ENCODE results near the gene OR2T8. TPM values are rescaled to one million over a fixed set of nuclear protein-coding genes. Genes with fewer than 3 reads are reported as not detected.

The OR2T8 gene
- under 1 TPM in 2 of 10 donors, not detected in 8; 0.19 to 0.27 TPM for polyA plus RNA-seq (ENCODE audit: insufficient read length in 10 of 10)
- long read RNA-seq, donor 1: 0 reads
- long read RNA-seq, donor 2: 0 reads
- long read RNA-seq, donor 3: 0 reads
- long read RNA-seq, donor 4: 0 reads
- long read RNA-seq, donor 5: 0 reads
- long read RNA-seq, donor 6: 0 reads
- long read RNA-seq, donor 7: 0 reads
- long read RNA-seq, donor 8: 0 reads
- long read RNA-seq, donor 9: 0 reads

- no peak for DNase-seq
Observed at GRCh38 chr1:247919952-247920351, at the start of gene OR2T8. OR2T8 (plus strand) TSS chr1:247920252; CDS start chr1:247921018, 766 bp downstream.

GRCh38 chr1:247883346-247883745, 36.7 kb upstream of the OR2T8 start:
- no peak for DNase-seq

- no peak for DNase-seq
Observed at GRCh38 chr1:247884797-247885413, 35.1 kb upstream of the OR2T8 start.

GRCh38 chr1:247895163-247895637, 24.9 kb upstream of the OR2T8 start, which contains the start of gene OR2W3:
OR2W3 (plus strand) TSS chr1:247895587; CDS start chr1:247895587, 0 bp downstream.
- no peak for DNase-seq

- DNase-seq: no peak
Observed at GRCh38 chr1:247895976-247896375, 24.1 kb upstream of the OR2T8 start.

- no peak for DNase-seq
Observed at GRCh38 chr1:247904122-247904521, 15.9 kb upstream of the OR2T8 start.

- no peak for DNase-seq
Observed at GRCh38 chr1:247905181-247905580, 14.9 kb upstream of the OR2T8 start.

- DNase-seq: no peak
Observed at GRCh38 chr1:247905910-247906503, 14.0 kb upstream of the OR2T8 start.

- DNase-seq: peak in 1 of 3 donors; percentile 1
Observed at GRCh38 chr1:247906504-247907047, 13.5 kb upstream of the OR2T8 start.

- DNase-seq: no peak
Observed at GRCh38 chr1:247908766-247909165, 11.3 kb upstream of the OR2T8 start.

GRCh38 chr1:247913786-247914185, 6.3 kb upstream of the OR2T8 start:
- DNase-seq: no peak

GRCh38 chr1:247914941-247915662, 5.0 kb upstream of the OR2T8 start:
- DNase-seq: no peak

- no peak for DNase-seq
Observed at GRCh38 chr1:247923941-247924340, 3.9 kb downstream of the OR2T8 start.

- no peak for DNase-seq
Observed at GRCh38 chr1:247924868-247925267, 4.8 kb downstream of the OR2T8 start, which contains the start of gene OR2AJ1. OR2AJ1 (plus strand) TSS chr1:247924889; CDS start chr1:247933769, 8,880 bp downstream.

- no peak for DNase-seq
Observed at GRCh38 chr1:247933989-247934388, 13.9 kb downstream of the OR2T8 start.

GRCh38 chr1:247935781-247936180, 15.7 kb downstream of the OR2T8 start:
- DNase-seq: no peak

GRCh38 chr1:247936415-247936814, 16.4 kb downstream of the OR2T8 start:
- no peak for DNase-seq

- DNase-seq: peak; percentile 17 to 49 (median 44)
Observed at GRCh38 chr1:247936965-247937734, 17.1 kb downstream of the OR2T8 start.

- no peak for DNase-seq
Observed at GRCh38 chr1:247942624-247943023, 22.6 kb downstream of the OR2T8 start.

- no peak for DNase-seq
Observed at GRCh38 chr1:247948558-247948957, 28.5 kb downstream of the OR2T8 start, which contains the start of gene OR2L8. OR2L8 (plus strand) TSS chr1:247948858; CDS start chr1:247948858, 0 bp downstream.

- no peak for DNase-seq
Observed at GRCh38 chr1:247953408-247953807, 33.4 kb downstream of the OR2T8 start.

All from muscle of back (tissue), 13 donors.